Ecto neural progenitor cell (in vitro differentiated cells): ENCODE measurements around the gene XRN1.
"Not testable (repeated sequence)": the region's sequence is repeated elsewhere in the genome, so short reads cannot be mapped to it uniquely, and the experiment has no call there.

Experiments
- DNase-seq: peaks from one replicate; pipeline ENCODE4 v3.0.0-alpha.2; 2018; ENCODE audit warnings: low spot score

Gene XRN1

GRCh38 chr3:142434503-142434902 lies 13.3 kb downstream of the XRN1 start:
- DNase-seq = no peak

DNA sequence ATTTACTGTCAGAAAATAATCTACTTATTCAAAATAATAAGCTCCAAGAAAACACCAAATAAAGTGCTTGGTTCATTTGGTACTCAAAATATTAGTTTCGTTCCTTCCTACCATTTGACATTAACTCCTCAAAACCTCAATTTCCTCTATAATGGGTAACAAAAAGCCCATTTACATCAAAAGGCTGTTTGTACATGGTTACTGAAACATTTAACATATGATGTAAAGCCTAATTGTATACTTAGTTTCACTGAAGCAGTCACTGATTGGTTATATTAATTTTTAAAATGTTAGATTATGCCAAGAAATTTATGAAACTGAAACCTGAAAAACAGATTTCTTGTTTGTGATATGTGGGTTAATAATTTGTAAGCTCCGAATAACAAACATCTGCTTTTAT lies 14.7 kb downstream of the XRN1 start:
- no peak for DNase-seq

DNA sequence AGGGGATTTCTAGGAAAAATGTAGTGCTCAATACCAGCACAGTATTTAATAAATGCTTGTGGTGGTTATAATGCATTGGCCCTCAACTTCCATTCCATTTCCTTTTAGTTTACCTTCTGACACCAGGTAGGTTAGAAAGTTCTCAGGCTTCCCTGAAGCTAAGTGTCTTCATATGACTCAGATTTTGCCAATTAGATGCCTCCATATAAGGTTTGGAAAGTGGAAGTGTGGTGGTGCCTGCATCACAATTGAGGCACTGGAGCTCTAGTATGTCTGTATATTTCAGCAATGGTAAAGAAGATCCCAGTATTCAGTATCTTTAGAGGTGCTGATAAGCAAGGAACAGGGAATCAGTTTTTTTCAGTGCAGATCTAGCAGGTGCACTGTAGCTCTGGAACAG lies 18.3 kb downstream of the XRN1 start:
- no peak for DNase-seq

- no peak for DNase-seq
These were observed 23.1 kb downstream of the XRN1 start for GRCh38 chr3:142424754-142425153.

DNA sequence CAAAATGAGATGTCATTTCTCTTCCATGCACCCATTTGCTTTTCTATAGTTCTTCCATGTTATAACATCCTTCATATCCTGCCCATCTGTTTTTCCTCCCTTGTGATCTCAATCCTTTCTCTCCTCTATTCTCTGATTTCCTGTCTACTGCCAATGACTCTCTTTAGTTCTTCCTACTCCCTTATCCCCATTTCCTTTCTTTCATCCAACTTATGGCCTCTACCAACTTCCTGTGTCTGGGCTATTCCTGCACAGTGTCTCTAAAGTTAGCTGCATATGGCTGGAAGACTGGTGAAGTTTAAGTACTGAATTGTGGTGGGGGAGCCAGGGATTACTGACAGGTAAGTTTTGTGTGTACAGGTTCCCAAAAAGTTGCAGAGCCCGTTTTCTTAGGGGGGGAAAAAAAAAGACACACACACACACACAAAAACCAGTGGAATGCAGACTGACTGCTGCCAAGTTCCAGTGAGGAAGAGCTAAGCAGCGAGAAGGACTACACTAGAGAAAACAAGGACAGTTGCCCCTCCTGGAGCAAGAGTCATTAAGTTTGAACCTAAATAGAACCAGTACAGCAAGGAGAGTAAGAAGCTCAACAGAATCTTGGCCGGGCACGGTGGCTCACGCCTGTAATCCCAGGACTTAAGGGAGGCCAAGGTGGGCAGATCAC lies 28.8 kb downstream of the XRN1 start:
- DNase-seq = no peak

DNA sequence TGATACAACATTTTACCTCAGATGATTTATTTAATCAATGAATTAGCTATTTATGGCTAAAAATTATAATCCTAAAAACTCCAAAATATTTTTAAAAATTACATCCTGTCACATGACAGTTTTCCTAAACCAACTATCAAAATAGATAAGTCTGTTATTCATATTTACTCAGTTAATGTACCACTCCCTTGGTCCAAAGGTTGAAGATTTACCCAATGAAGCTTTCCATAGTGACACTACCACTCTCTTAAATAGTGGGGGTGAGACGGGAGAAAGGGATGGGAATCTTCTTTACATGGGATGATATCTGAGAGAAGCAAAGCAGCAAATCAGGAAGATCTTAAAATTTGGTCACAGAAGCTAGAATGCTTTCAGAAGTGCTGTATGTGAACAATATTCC lies 30.5 kb downstream of the XRN1 start:
- DNase-seq = no peak

GRCh38 chr3:142400537-142400936 lies 47.3 kb downstream of the XRN1 start:
- not testable (repeated sequence) for DNase-seq

- DNase-seq = no peak
These were observed 52.8 kb downstream of the XRN1 start for GRCh38 chr3:142394921-142395622.

DNA sequence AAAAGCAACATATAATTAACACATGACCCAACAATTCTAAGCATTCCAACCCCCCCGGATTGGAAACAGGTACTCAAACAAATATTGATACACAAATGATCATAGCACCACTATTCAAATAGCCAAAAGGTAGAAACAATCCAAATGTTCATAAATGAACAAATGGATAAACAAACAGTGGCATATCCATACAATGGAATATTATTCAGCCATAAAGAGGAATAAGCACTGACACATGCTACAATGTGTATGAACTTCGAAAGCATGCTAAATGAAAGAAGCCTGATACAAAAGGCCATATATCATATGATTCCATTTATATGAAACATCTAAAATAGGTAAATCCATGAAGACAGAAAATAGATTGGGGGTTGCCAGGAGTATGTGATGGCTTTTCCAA lies 62.8 kb downstream of the XRN1 start:
- no peak for DNase-seq

- DNase-seq = no peak
These were observed 73.2 kb downstream of the XRN1 start for GRCh38 chr3:142374687-142375086.

DNA sequence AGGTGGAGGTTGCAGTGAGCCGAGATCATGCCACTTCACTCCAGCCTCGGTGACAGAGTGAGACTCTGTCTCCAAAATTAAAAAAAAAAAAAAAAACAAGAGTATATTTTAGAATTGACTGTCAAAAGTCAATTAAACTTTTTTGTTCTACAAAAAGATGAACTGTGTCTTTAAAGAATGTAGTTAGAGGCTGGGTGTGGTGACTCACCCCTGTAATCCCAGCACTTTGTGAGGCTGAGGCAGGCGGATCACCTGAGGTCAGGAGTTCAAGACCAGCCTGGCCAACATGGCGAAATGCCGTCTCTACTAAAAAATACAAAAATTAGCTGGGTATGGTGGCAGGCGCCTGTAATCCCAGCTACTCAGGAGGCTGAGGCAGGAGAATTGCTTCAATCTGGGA lies 78.3 kb downstream of the XRN1 start:
- DNase-seq = not testable (repeated sequence)

DNA sequence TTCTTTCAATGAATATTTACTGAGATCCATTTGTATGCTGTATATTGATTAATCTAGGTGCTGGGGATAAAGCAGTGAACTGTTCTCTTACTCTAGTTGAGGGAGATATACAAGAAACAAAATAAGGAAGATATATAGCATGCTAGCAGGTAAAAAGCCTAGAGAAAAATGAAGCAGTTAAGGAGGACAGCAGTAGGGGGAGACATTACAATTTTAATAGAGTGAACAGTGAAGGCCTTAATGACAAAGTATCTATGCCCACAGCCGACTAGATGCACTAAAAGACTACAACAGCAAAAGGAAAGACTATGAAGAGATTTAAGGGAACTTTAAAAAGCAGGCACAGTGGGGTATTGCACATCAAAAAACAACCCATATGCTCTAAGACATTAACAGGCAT lies 81.4 kb downstream of the XRN1 start:
- DNase-seq = no peak

GRCh38 chr3:142363936-142364467 lies 83.8 kb downstream of the XRN1 start:
- no peak for DNase-seq

GRCh38 chr3:142363433-142363832 lies 84.4 kb downstream of the XRN1 start:
- not testable (repeated sequence) for DNase-seq

DNA sequence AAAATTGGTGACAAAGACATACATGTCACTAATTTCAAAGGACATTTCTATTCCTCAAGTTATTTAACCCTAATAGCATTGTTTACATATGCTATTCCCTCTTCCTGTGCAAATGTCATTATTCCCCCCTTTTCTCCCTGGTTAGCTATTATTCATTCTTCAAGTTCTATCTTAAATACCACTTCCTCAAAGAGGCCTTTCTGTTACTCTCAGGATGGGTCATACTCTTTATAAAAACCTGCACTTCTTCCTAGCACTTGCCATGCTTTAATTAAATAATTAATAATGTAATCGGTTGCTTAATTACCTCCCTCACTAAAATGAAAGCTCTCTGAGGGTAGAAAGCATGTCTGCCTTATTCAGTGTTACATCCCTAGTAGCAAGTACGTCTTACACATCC lies 88.5 kb downstream of the XRN1 start:
- DNase-seq = no peak

- no peak for DNase-seq
These were observed 91.0 kb downstream of the XRN1 start for GRCh38 chr3:142356818-142357217.

DNA sequence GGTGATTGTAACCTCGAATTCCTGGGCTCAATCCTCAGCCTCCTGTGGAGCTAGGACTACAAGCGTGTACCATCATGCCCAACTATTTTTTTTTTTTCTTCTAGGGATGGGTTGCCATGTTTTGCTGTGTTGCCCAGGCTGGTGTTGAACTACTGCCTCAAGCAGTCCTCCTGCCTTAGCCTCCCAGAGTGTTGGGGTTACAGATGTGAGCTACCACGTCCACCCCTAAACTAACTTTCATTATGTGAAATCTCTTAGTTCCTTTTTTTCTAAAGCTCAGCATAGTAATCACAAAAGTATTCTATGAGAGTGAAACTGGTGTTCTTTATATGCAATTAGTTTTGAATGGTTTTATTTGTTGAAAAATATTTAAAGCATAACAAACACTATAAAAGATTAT lies 92.1 kb downstream of the XRN1 start:
- no peak for DNase-seq

GRCh38 chr3:142354076-142354475 lies 93.8 kb downstream of the XRN1 start:
- no peak for DNase-seq

- no peak for DNase-seq
These were observed 94.3 kb downstream of the XRN1 start for GRCh38 chr3:142353571-142353970.

- DNase-seq = not testable (repeated sequence)
These were observed 95.1 kb downstream of the XRN1 start for GRCh38 chr3:142352698-142353097.

GRCh38 chr3:142348460-142348859 lies 99.4 kb downstream of the XRN1 start:
- DNase-seq = no peak

DNA sequence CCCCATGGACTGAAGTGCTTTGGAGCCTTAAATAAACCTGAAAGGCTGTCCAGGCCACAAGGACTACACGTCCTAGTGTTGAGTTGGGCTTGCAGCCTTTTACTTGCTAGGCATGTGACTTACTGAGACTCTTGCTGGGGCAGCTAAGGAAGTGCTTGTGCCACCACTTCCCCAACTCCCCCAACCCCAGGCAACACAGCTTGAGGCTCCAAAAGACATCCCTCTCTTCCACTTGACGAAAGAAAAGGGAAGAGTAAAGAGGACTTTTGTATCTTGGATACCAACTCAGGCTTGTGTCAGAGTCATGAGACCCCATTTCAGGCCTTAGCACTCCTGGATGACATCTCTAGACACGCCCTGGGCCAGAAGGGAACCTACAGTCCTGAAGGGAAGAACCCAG lies 109.8 kb downstream of the XRN1 start:
- no peak for DNase-seq

DNA sequence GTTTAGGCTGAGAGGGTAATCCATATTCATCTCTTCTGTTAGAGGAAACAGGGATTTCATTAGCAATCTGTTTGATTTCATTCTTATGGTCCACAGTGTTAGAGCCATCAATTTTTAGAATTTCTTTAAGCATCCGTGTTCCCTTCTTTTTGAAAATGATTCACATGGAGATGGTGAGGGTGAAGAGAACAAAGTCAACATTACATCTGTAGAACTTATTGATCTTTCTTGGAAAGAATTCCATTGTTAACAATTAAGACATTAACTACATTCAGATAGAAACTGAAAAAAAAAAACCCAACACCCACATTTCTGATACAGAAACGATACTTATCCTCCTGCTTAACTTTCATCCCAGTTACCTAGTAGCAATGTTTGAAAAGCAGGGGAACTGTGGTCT lies 115.4 kb downstream of the XRN1 start:
- DNase-seq = no peak
